Measurements from ENCODE around the gene EHD2.
"Not testable (repeated sequence)": the region's sequence is repeated elsewhere in the genome, so short reads cannot be mapped to it uniquely, and the experiment has no call there.

The EHD2 gene

GRCh38 chr19:47749326-47749725, 36.1 kb downstream of the EHD2 start:
- DNase-seq (ENCODE audit: low read depth): no peak

- no peak for DNase-seq (ENCODE audit: low read depth)
Measured at GRCh38 chr19:47750752-47751151, 37.5 kb downstream of the EHD2 start.

- DNase-seq (ENCODE audit: low read depth): no peak
Measured at GRCh38 chr19:47752440-47753211, 39.4 kb downstream of the EHD2 start.

- no peak for DNase-seq (ENCODE audit: low read depth)
Measured at GRCh38 chr19:47754206-47755064, 41.2 kb downstream of the EHD2 start.

- no peak for DNase-seq (ENCODE audit: low read depth)
Measured at GRCh38 chr19:47755065-47755761, 42.0 kb downstream of the EHD2 start.

- no peak for DNase-seq (ENCODE audit: low read depth)
Measured at GRCh38 chr19:47755762-47756626, 42.8 kb downstream of the EHD2 start.

GRCh38 chr19:47756627-47756929, 43.4 kb downstream of the EHD2 start:
- DNase-seq (ENCODE audit: low read depth): no peak

- no peak for DNase-seq (ENCODE audit: low read depth)
Measured at GRCh38 chr19:47756953-47757608, 43.9 kb downstream of the EHD2 start.

- no peak for DNase-seq (ENCODE audit: low read depth)
Measured at GRCh38 chr19:47757617-47758442, 44.6 kb downstream of the EHD2 start.

- no peak for DNase-seq (ENCODE audit: low read depth)
Measured at GRCh38 chr19:47758443-47758804, 45.2 kb downstream of the EHD2 start.

- DNase-seq (ENCODE audit: low read depth): no peak
Measured at GRCh38 chr19:47760632-47760999, 47.4 kb downstream of the EHD2 start.

- no peak for DNase-seq (ENCODE audit: low read depth)
Measured at GRCh38 chr19:47761566-47761965, 48.3 kb downstream of the EHD2 start.

- no peak for DNase-seq (ENCODE audit: low read depth)
Measured at GRCh38 chr19:47762151-47762550, 48.9 kb downstream of the EHD2 start.

- no peak for DNase-seq (ENCODE audit: low read depth)
Measured at GRCh38 chr19:47762615-47763308, 49.5 kb downstream of the EHD2 start.

- DNase-seq (ENCODE audit: low read depth): not testable (repeated sequence)
Measured at GRCh38 chr19:47764705-47765104, 51.5 kb downstream of the EHD2 start.

- peak; percentile 29 for DNase-seq (ENCODE audit: low read depth)
Measured at GRCh38 chr19:47765523-47766358, 52.5 kb downstream of the EHD2 start.

GRCh38 chr19:47766359-47766620, 53.1 kb downstream of the EHD2 start:
- no peak for DNase-seq (ENCODE audit: low read depth)

GRCh38 chr19:47766670-47767069, 53.4 kb downstream of the EHD2 start:
- DNase-seq (ENCODE audit: low read depth): no peak

GRCh38 chr19:47767349-47767748, 54.1 kb downstream of the EHD2 start:
- no peak for DNase-seq (ENCODE audit: low read depth)

Data from activated T-helper 9 cell treated with anti-CD3 and anti-CD28 coated beads, Interleukin-2, amount 50 U/mL, for 16 hours (primary cell).